BJ (cell line): ENCODE data around the gene CTDNEP1. TPM values are rescaled to one million over a fixed set of nuclear protein-coding genes. Genes with fewer than 3 reads are reported as not detected.

Source experiments
- CTCF ChIA-PET: fragments of 350-600 bp; formaldehyde crosslinking; extraction: SDS; loops from one replicate; lab custom pipeline; 2021; ENCODE audit warnings: antibody characterized with exemption, inconsistent platforms; lab: Yijun Ruan, JAX
- POLR2A ChIA-PET: fragments of 300-600 bp; sonication (Branson Sonifier 250); formaldehyde crosslinking; extraction: SDS; loops from one replicate; lab custom pipeline; 2021; ENCODE audit warnings: antibody characterized with exemption; lab: Charles Lee
- DNase-seq: peaks from one replicate; pipeline ENCODE4 v3.0.0-alpha.2; 2011; ENCODE audit warnings: low read depth
- H3K27me3 ChIP-seq: 2 replicates; pipeline ENCODE4 v1.6.0; 2011; ENCODE audit warnings: low read length; ENCODE audit not compliant: control insufficient read depth, insufficient read depth
- H3K36me3 ChIP-seq: 2 replicates; pipeline ENCODE4 v1.5.1; 2011; ENCODE audit warnings: low read length; ENCODE audit not compliant: control insufficient read depth, insufficient read depth
- H3K4me3 ChIP-seq: 2 replicates; pipeline ENCODE4 v1.5.1; 2011; ENCODE audit warnings: low read depth, mild to moderate bottlenecking, control low read depth, low read length
- CTCF ChIP-seq: IDR thresholded peaks from 2 replicates; pipeline ENCODE4 v1.5.1; 2011; ENCODE audit warnings: low read depth, mild to moderate bottlenecking, control low read depth, inconsistent platforms, low read length, moderate library complexity; ENCODE audit not compliant: insufficient read depth
- polyA plus RNA-seq: library from polyadenylated mRNA; depleted of rRNA; stranded (reverse); fragments of >200 nt; gene quantifications from 2 replicates; pipeline ENCODE4 v1.2.3, GENCODE V29; 2011

The CTDNEP1 gene
- polyA plus RNA-seq, 1 experiment: 129 TPM

DNA sequence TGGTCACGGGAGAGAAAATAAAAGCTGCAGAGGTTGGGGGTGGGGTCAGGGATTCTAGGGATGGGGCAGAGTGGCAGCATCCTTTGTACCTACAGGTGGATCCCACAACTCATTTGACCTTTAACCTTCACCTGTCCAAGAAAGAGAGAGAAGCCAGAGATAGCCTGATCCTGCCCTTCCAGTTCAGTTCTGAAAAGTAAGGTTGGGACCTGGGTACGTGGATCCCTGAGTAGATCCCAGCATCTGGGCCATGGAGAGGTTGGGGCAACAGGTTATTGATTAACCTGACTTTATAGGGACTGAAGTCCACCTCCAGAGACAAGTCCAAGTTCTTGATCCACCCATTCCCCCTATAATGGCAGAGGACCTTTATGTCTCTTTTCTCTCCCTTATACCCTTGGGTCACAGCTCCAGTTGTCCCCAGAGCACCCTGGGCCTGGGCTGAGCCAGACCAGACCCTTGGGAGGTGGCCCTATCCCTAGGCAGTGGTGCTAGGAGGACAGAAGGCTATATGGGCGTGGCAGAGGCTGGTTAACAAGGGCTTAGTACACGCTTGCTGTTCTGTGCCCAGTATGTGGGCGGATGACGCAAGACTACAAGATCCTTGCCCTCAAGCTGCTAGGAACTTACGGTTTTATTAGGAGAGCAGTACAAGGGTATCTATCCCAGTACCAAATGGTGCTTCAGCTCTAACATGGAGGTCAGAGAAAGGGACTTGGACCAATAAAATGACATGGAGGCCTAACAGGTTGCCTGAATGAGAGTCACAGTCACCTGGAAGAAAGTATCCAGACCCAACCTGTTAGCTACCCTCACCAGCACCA, 7.4 kb upstream of the CTDNEP1 start:
- Histone ChIP-seq H3K4me3 (no peak overlapping the region), H3K36me3 (peaks cover 13% of the 10 kb centered on the region; the same call in 1 of the 2 replicates), H3K27me3 (no peaks in the 10 kb centered on the region)
- no peak for TF ChIP-seq CTCF
- POLR2A ChIA-PET: no interaction called here
- no peak for DNase-seq
- CTCF ChIA-PET: interaction anchor here (0.9 to 1.2 kb wide), 2 partner anchors 37 to 330 kb away, joined by 3 to 5 read pairs; no protein-coding TSS in a partner anchor

DNA sequence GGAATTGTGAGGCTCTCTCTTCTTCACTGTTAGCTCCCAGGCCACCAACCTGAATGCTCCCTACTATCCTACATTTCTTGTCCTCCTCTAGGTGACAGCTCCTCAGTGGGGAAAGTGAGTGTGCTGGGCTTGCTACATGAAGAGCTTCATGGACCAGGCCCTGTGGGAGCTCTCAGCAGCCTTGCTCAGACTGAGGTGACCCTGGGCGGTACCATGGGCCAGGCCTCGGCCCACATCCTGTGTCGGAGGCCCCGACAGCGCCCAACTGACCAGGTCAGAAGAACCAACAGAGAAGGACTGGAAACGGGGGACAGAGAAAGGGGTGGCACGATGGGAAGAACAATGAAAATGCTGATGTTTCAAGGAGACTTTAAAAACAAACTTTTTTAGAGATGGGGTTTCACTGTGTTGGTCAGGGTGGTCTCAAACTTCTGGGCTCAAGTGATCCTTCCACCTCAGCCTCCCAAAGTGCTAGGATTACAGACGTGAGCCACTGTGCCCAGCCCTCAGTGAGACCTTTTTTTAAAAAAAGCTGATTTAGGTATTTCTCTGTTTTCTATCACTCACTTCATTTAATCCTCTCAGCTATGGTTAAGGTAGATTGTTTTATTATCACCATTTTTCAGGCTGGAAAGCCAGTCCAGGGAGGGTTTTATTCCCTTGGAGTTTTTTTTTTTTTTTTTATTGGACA, 5.4 kb upstream of the CTDNEP1 start:
- H3K27me3 ChIP-seq: no peaks in the 10 kb centered on the region
- H3K36me3 ChIP-seq: peaks cover 13% of the 10 kb centered on the region; the same call in 1 of the 2 replicates
- ChIA-PET CTCF (interaction anchor here (0.5 kb wide), 2 partner anchors 287 to 566 kb away, joined by 3 to 4 read pairs; no protein-coding TSS in a partner anchor), POLR2A (no interaction called here)
- no peak for TF ChIP-seq CTCF
- no peak overlapping the region for H3K4me3 ChIP-seq
- no peak for DNase-seq

DNA sequence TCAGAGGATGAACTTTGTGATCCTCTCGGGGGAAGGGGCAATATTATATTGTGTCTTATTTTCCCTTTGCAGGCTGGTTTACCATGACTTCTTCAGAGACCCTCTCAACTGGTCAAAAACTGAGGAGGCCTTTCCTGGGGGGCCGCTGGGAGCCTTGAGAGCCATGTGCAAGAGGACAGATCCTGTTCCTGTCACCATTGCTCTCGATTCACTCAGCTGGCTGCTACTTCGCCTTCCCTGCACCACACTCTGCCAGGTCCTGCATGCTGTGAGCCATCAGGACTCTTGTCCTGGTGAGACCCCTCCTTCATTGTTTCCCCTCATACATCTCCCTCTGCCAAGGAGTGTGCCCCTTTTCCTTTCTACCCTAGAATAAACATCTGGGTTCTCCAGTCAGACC, 3.0 kb upstream of the CTDNEP1 start:
- Histone ChIP-seq H3K4me3 (no peak overlapping the region), H3K27me3 (no peaks in the 10 kb centered on the region), H3K36me3 (peaks cover 13% of the 10 kb centered on the region; the same call in 1 of the 2 replicates)
- POLR2A ChIA-PET: no interaction called here
- no peak for TF ChIP-seq CTCF
- CTCF ChIA-PET: interaction anchor here (0.6 to 1.0 kb wide), 2 partner anchors 42 to 303 kb away, joined by 3 to 6 read pairs; no protein-coding TSS in a partner anchor
- no peak for DNase-seq

- no peak for DNase-seq
- TF ChIP-seq CTCF: no peak
- peak overlapping the region; percentile 78 for H3K4me3 ChIP-seq
- H3K27me3 ChIP-seq: no peaks in the 10 kb centered on the region
- ChIA-PET CTCF (no interaction called here), POLR2A (no interaction called here)
- H3K36me3 ChIP-seq: peaks cover 9% of the 10 kb centered on the region; the same call in 1 of the 2 replicates
Observed at GRCh38 chr17:7253082-7253481, 1.5 kb upstream of the CTDNEP1 start.
